Measurements from ENCODE around the gene MAGEA6. TPM values are rescaled to one million over a fixed set of nuclear protein-coding genes. Genes with fewer than 3 reads are reported as not detected.

MAGEA6 gene
- total and polyA plus RNA-seq, 2 donors (not counting 3 experiments of a cell fraction or from before 2014, with no cell fraction given), result not detected

DNA sequence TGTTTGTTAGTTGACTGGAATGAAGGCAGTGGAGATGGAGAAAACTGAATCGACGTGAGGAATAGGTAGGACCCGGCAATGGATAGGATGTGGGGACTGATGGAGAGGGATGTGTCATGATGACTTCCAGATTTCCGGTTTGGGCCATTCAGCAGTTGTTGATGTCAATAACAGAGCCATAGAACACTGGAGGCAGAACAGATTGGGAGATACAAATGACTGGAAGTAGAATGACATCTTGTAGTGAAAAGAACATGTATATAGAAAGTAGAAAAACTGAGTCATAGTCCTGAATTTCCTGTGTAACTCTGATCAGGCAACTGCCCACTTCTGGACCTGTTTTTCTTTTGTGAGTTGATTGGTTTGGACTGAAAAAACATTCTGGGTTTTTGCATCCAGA lies 36.5 kb upstream of the MAGEA6 start:
- Histone ChIP-seq H3K36me3 (ENCODE audit: control insufficient read depth in 2 of 2, extremely low read depth in 1 of 2, insufficient read depth in 2 of 2, low read length in 2 of 2) (no peaks in the 10 kb centered on the region), H3K4me1 (ENCODE audit: control insufficient read depth, extremely low read depth, insufficient read depth, low read length) (no peaks in the 10 kb centered on the region), H3K4me2 (ENCODE audit: insufficient read depth, low read length) (no peak overlapping the region), H3K27me3 (ENCODE audit: control insufficient read depth in 2 of 2, insufficient read depth in 2 of 2, low read length in 2 of 2) (peaks cover 0 to 2% of the 10 kb centered on the region in 2 experiments), H3K27ac (ENCODE audit: insufficient read depth, low read depth, low read length) (no peak overlapping the region), H3K9ac (replicated peaks; ENCODE audit: extremely low read depth, insufficient read depth, low read length) (no peak overlapping the region), H4K20me1 (replicated peaks; ENCODE audit: control insufficient read depth, extremely low read depth, insufficient read depth, low read length) (no peaks in the 10 kb centered on the region), H2AFZ (ENCODE audit: low read depth, low read length) (no peak overlapping the region), H3K9me3 (replicated peaks; ENCODE audit: control insufficient read depth, insufficient read depth, low read length) (no peaks in the 10 kb centered on the region), H3K79me2 (ENCODE audit: control insufficient read depth, insufficient read depth, low read length) (no peaks in the 10 kb centered on the region), H3K4me3 (replicated peaks in 1 of 3; ENCODE audit: insufficient read depth in 1 of 3, low read depth in 1 of 3, low read length in 3 of 3) (no peak overlapping the region), H3K9me1 (replicated peaks; ENCODE audit: control insufficient read depth, extremely low read depth, insufficient read depth, low read length) (no peaks in the 10 kb centered on the region)
- dilution Hi-C loops (cut with MboI; ENCODE audit: extremely low pct_ligation_motif_present, low sequenced_read_pairs), result no loop called here
- intact Hi-C loops (cut with micrococcal nuclease), result no loop called here
- FAIRE-seq (peak; percentile 87), DNase-seq (ENCODE audit: low read depth, low spot score) (no peak)
- ChIA-PET POLR2A (no interaction called here), CTCF (no interaction called here)
- TF ChIP-seq EZH2 (IDR thresholded peaks at IDR 0.05; ENCODE audit: borderline replicate concordance, low read depth, low read length, severe bottlenecking) (no peak), MYC (IDR thresholded peaks at IDR 0.05; ENCODE audit: low read depth, low read length) (no peak), POLR2A (IDR thresholded peaks at IDR 0.05; ENCODE audit: low read depth, low read length) (no peak), POLR2AphosphoS5 (IDR thresholded peaks at IDR 0.05; ENCODE audit: insufficient read depth, low read depth, low read length) (no peak), JUN (IDR thresholded peaks at IDR 0.05; ENCODE audit: borderline replicate concordance, insufficient read depth, insufficient read length, low read depth) (no peak), FOS (IDR thresholded peaks at IDR 0.05; ENCODE audit: borderline replicate concordance, insufficient read depth, low read length) (no peak), GATA2 (IDR thresholded peaks at IDR 0.05; ENCODE audit: insufficient read depth, insufficient read length, low read depth, low read length) (no peak)
- TF ChIP-seq, protein P1, sequence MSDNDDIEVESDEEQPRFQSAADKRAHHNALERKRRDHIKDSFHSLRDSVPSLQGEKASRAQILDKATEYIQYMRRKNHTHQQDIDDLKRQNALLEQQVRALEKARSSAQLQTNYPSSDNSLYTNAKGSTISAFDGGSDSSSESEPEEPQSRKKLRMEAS (IDR thresholded peaks at IDR 0.05; ENCODE audit: insufficient read depth, insufficient read length), result no peak
- TF ChIP-seq, protein P2, sequence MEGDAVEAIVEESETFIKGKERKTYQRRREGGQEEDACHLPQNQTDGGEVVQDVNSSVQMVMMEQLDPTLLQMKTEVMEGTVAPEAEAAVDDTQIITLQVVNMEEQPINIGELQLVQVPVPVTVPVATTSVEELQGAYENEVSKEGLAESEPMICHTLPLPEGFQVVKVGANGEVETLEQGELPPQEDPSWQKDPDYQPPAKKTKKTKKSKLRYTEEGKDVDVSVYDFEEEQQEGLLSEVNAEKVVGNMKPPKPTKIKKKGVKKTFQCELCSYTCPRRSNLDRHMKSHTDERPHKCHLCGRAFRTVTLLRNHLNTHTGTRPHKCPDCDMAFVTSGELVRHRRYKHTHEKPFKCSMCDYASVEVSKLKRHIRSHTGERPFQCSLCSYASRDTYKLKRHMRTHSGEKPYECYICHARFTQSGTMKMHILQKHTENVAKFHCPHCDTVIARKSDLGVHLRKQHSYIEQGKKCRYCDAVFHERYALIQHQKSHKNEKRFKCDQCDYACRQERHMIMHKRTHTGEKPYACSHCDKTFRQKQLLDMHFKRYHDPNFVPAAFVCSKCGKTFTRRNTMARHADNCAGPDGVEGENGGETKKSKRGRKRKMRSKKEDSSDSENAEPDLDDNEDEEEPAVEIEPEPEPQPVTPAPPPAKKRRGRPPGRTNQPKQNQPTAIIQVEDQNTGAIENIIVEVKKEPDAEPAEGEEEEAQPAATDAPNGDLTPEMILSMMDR (IDR thresholded peaks at IDR 0.05; ENCODE audit: extremely low read depth in 1 of 2, insufficient read depth in 1 of 2, low read depth in 1 of 2, low read length in 2 of 2), result no peak
- no TSS peak for BruUV-seq (replicated peaks)

Measured in endothelial cell of umbilical vein (primary cell).